ENCODE measurements around the gene OTOG. TPM values are rescaled to one million over a fixed set of nuclear protein-coding genes. Genes with fewer than 3 reads are reported as not detected.

The OTOG gene
- polyA plus RNA-seq, 4 donors = 0.22 to 0.75 (median 0.29) TPM

GRCh38 chr11:17535488-17535887 lies 11.6 kb upstream of the OTOG start:
- no peak for DNase-seq (ENCODE audit: low read depth in 4 of 4, low spot score in 3 of 4)

GRCh38 chr11:17537261-17537660 lies 9.8 kb upstream of the OTOG start:
- DNase-seq (ENCODE audit: low read depth in 4 of 4, low spot score in 3 of 4) = no peak

GRCh38 chr11:17538054-17538453 lies 9.0 kb upstream of the OTOG start:
- DNase-seq (ENCODE audit: low read depth in 4 of 4, low spot score in 3 of 4) = no peak

- DNase-seq (ENCODE audit: low read depth in 4 of 4, low spot score in 3 of 4) = no peak
These were observed 8.3 kb upstream of the OTOG start for GRCh38 chr11:17538731-17539130.

- DNase-seq (ENCODE audit: low read depth in 4 of 4, low spot score in 3 of 4) = no peak
These were observed 6.3 kb upstream of the OTOG start for GRCh38 chr11:17540807-17541206.

- no peak for DNase-seq (ENCODE audit: low read depth in 4 of 4, low spot score in 3 of 4)
These were observed 5.7 kb upstream of the OTOG start for GRCh38 chr11:17541330-17541885.

GRCh38 chr11:17542249-17542648 lies 4.8 kb upstream of the OTOG start:
- DNase-seq (ENCODE audit: low read depth in 4 of 4, low spot score in 3 of 4) = no peak

GRCh38 chr11:17543041-17543440 lies 4.0 kb upstream of the OTOG start:
- DNase-seq (ENCODE audit: low read depth in 4 of 4, low spot score in 3 of 4) = no peak

GRCh38 chr11:17543574-17544180 lies 3.4 kb upstream of the OTOG start:
- DNase-seq (ENCODE audit: low read depth in 4 of 4, low spot score in 3 of 4) = no peak

GRCh38 chr11:17544181-17544622 lies 2.9 kb upstream of the OTOG start, which contains the start of gene USH1C:
Gene USH1C, minus strand, starts transcription at chr11:17544416. Its CDS starts 109 bp downstream, at chr11:17544307.
- no peak for DNase-seq (ENCODE audit: low read depth in 4 of 4, low spot score in 3 of 4)

- DNase-seq (ENCODE audit: low read depth in 4 of 4, low spot score in 3 of 4) = no peak
These were observed 819 bp upstream of the OTOG start for GRCh38 chr11:17546240-17546639.

- no peak for DNase-seq (ENCODE audit: low read depth in 4 of 4, low spot score in 3 of 4)
These were observed 873 bp downstream of the OTOG start for GRCh38 chr11:17547932-17548331.

- DNase-seq (ENCODE audit: low read depth in 4 of 4, low spot score in 3 of 4) = no peak
These were observed 1.4 kb downstream of the OTOG start for GRCh38 chr11:17548444-17548843.

GRCh38 chr11:17550450-17551346 lies 3.6 kb downstream of the OTOG start:
- DNase-seq (ENCODE audit: low read depth in 4 of 4, low spot score in 3 of 4) = no peak

GRCh38 chr11:17551347-17552040 lies 4.4 kb downstream of the OTOG start:
- no peak for DNase-seq (ENCODE audit: low read depth in 4 of 4, low spot score in 3 of 4)

GRCh38 chr11:17552041-17552355 lies 4.9 kb downstream of the OTOG start:
- DNase-seq (ENCODE audit: low read depth in 4 of 4, low spot score in 3 of 4) = no peak

- no peak for DNase-seq (ENCODE audit: low read depth in 4 of 4, low spot score in 3 of 4)
These were observed 5.6 kb downstream of the OTOG start for GRCh38 chr11:17552392-17553248.

- no peak for DNase-seq (ENCODE audit: low read depth in 4 of 4, low spot score in 3 of 4)
These were observed 6.1 kb downstream of the OTOG start for GRCh38 chr11:17553249-17553546.

GRCh38 chr11:17554487-17554886 lies 7.4 kb downstream of the OTOG start:
- DNase-seq (ENCODE audit: low read depth in 4 of 4, low spot score in 3 of 4) = no peak

GRCh38 chr11:17556999-17557398 lies 9.9 kb downstream of the OTOG start:
- DNase-seq (ENCODE audit: low read depth in 4 of 4, low spot score in 3 of 4) = no peak
